T-helper 1 cell (primary cell): ENCODE data around the gene GABRP.
"Not testable (repeated sequence)": the region's sequence is repeated elsewhere in the genome, so short reads cannot be mapped to it uniquely, and the experiment has no call there.

Experiments
- DNase-seq, 5 donors: peaks; one replicate each; pipeline ENCODE4 v3.0.0-alpha.2; 2012 to 2020

The GABRP gene

DNA sequence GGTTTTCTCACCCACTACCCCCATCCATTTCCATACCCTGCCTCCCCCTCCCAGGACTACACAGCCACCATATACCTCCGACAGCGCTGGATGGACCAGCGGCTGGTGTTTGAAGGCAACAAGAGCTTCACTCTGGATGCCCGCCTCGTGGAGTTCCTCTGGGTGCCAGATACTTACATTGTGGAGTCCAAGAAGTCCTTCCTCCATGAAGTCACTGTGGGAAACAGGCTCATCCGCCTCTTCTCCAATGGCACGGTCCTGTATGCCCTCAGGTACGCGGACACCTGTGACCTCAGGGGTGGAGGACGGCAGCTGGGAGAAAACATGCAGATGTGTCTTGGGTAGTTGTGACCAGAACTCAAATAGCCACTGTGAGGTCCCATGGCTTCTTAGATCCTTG is 11.6 kb downstream of the GABRP start:
- DNase-seq: no peak

DNA sequence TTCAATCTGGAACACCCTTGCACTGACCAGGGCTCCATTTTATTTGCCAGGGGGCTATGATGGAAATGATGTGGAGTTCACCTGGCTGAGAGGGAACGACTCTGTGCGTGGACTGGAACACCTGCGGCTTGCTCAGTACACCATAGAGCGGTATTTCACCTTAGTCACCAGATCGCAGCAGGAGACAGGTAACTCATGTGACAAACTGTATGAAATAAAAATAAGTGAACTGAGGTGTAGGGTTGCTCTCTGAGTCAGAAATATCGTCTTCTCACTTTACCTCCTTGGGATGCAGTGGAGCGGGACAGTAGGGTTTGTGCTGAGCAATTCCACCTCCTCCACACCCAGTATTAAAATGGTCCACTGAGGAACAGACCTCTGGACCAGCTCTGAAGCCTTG is 22.1 kb downstream of the GABRP start:
- no peak for DNase-seq

DNA sequence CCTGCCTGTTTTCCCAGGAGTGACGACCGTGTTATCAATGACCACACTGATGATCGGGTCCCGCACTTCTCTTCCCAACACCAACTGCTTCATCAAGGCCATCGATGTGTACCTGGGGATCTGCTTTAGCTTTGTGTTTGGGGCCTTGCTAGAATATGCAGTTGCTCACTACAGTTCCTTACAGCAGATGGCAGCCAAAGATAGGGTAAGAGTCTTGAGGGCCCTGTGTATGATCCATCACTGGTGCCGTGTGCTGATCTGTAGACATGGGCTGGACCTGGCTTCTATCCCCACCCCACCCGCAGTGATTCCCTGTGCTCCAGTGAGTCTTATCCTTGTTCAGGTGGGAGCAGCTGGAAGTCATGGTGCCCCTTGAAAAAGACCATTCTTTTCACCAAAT is 26.0 kb downstream of the GABRP start:
- no peak for DNase-seq

DNA sequence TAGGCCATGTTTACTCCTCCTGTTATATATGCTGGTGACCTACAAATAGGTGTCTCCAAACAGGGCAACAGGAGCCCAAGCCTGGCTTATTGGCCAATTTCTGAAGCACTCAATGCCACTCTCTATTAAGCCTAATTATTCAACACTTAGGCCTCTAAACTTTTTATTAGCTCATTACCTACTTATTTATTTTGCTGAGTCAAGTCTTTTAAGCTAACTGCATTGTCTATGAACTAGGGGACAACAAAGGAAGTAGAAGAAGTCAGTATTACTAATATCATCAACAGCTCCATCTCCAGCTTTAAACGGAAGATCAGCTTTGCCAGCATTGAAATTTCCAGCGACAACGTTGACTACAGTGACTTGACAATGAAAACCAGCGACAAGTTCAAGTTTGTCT is 28.2 kb downstream of the GABRP start:
- no peak for DNase-seq

DNA sequence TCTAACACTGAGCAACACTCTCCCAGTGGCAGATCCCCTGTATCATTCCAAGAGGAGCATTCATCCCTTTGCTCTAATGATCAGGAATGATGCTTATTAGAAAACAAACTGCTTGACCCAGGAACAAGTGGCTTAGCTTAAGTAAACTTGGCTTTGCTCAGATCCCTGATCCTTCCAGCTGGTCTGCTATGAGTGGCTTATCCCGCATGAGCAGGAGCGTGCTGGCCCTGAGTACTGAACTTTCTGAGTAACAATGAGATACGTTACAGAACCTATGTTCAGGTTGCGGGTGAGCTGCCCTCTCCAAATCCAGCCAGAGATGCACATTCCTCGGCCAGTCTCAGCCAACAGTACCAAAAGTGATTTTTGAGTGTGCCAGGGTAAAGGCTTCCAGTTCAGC is 29.7 kb downstream of the GABRP start:
- no peak for DNase-seq

- no peak for DNase-seq
Observed at GRCh38 chr5:170817195-170817594, 33.7 kb downstream of the GABRP start.

DNA sequence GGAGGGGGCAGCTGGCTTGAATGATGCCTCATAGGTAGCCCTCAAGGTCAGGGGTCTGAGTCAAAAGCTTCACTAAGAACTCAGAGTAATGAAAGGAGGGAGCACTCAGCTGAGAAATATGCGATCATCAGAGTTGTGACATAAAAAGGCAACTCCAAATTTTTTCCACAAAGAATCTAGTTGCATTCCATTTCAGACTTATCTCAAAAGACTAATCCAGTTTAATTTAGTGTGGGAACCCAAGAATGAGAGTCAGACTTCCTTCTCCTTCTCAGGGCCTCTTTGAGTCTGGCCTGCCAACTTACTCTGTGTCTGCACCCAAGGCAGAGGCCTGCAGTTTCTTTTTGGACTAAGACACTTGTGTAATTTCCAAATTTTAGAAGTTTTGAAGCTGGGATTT is 34.7 kb downstream of the GABRP start:
- DNase-seq: no peak

GRCh38 chr5:170819824-170820223 is 36.3 kb downstream of the GABRP start:
- DNase-seq: no peak

DNA sequence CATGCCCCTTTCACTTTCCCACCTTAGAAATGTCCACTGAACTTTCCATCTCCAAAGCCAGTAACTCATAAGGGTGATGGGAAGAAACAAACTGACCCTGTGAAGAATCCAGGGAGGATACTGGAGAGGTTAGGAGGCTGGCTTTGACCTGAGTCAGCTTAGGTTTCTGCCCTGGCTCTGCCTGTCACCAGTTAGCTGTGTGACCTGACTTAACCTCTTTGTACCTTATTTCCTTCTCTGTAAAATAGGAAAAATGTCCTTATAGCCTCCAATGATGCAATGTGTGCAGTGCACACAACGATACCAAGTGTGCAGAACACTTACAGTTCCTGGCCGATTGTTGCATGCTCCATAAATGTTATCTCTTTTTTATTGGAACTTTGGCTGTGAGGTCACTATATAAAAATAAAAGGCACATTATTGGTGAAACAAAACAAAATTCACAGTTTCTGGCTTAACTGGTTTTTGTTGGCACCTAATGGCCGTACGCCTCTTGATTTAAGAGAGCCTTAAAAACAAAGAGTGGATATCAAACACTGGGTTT is 37.8 kb downstream of the GABRP start:
- no peak for DNase-seq

DNA sequence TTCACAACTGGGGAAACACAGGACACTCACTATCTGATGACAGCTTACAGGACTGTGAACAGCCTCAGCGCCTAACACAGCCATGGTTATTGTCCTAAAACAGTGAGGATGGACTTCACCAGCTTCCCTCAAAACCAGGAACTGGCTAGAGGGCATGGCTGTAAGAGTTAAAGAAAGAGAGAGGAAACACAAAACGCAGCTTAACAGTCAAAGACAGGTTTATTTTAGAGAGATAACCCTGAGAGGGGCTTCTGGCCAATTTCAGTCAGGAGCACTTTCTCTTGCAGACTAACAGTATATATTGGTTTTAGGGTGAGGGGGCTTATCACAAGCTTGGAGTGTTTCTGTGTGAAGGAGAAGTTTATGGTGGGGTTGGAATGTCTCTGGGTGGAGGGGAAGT is 42.6 kb downstream of the GABRP start:
- no peak for DNase-seq

GRCh38 chr5:170832241-170832640 is 48.7 kb downstream of the GABRP start:
- DNase-seq: no peak

- not testable (repeated sequence) for DNase-seq
Observed at GRCh38 chr5:170833981-170834380, 50.5 kb downstream of the GABRP start.

DNA sequence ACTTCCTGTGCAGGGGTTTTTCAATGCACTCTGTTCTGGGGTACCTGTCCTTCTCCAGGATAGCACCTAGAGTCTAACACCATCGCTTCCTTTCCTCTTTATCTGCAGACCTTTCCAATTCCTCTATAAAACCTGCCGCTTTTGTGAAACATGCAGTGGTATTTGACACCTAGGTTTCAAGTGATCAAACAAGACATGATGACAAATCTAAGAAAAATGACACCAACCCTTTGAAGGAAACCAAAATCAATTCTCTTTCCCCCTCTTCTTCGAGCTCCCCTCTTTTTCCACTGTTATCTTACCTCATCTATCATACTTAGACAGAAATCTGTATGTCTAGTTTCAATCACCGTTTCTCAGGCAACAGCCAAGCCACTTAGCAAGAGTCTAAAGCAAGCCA is 52.7 kb downstream of the GABRP start:
- DNase-seq: no peak

GRCh38 chr5:170843870-170844269 is 60.3 kb downstream of the GABRP start:
- no peak for DNase-seq

GRCh38 chr5:170844651-170845050 is 61.1 kb downstream of the GABRP start:
- DNase-seq: no peak

GRCh38 chr5:170846416-170846815 is 62.9 kb downstream of the GABRP start:
- no peak for DNase-seq

DNA sequence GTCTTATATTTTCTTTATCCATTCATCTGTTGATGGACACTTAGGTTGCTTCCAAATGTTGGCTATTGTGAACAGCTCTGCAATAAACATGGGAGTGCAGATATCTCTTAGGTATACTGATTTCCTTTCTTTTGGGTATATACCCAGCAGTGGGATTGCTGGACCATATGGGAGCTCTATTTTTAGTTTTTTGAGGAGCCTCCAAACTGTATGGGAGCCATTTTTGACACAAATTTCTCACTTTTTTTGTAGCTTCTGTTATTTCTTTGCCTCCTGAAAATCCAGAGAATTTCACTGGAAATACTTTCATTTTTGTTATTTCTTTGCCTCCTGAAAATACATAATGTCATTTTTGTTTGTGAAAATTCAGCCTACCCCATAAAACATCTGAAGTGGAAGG is 63.3 kb downstream of the GABRP start:
- DNase-seq: no peak

DNA sequence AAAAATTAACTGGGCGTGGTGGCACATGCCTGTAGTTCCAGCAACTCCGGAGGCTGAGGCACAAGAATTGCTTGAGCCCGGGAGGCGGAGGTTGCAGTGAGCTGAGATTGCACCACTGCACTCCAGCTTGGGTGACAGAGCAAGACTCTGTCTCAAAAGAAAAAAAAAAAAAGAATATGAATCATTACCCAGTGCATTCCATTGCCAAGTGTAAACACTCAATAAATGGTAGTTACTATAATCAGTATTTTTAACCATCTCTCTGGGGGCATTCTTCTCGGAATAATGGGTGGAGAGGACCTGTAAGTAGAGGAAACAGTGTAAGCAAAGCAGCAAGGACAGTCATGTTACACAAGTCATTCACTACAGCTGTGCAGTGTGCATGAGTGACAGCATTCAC is 64.5 kb downstream of the GABRP start:
- DNase-seq: no peak

DNA sequence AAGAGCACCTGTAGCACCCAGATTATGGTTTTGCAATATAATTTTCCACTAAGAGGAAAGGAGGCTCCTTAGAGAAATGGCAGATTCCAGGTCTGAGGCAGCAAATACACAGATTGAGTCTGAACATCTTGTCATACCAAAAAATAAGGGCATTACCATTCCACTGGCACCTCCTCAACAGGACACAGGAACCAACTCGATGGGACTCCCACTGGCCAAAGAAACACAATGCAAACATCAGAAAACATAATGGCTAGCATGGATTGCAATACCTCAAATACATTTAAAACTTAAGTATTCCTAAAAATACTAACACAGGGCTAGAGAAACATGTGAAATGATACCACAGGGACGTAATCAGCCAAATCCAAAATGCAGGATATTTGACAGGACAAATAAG is 65.8 kb downstream of the GABRP start:
- DNase-seq: no peak

DNA sequence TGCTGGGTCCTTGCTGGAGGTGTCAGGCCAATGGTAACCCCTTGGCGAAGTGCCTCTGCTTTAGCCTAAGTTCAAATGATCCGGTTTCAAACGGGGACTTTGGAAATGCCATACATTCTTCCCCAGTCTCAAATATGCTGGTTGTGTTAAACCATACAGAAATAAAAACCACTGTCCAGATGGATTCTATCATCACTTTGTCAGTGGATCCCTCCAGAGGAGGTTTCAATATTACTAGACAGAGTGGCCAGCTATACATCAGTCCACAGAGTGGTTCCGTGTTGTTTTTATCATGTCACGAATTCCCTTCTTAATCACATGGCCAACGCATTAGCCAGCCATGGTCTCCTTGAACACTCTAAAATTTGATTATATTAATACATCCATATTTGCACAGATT is 71.0 kb downstream of the GABRP start:
- DNase-seq: no peak

DNA sequence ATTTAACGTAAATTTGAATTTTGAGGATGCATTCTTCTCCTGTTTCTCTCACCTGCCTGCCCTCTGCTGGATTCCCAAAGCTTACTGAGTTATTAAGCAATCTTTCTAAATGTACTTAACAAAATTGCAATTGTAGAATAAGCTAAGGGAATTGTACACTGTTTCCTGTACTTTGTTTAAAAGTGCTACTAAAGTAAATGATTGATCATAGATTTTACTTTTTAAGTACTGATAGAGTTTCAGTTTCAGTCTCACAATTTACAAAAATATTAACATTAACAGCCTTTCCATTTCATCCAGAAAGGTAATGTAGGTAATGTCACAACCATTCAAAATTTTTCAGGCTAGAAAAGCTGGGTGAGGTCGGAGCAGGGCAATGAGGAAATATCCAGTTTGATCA is 73.5 kb downstream of the GABRP start:
- DNase-seq: no peak

- DNase-seq: no peak
Observed at GRCh38 chr5:170860415-170860814, 76.9 kb downstream of the GABRP start.

- DNase-seq: no peak
Observed at GRCh38 chr5:170860818-170861666, 77.5 kb downstream of the GABRP start.

DNA sequence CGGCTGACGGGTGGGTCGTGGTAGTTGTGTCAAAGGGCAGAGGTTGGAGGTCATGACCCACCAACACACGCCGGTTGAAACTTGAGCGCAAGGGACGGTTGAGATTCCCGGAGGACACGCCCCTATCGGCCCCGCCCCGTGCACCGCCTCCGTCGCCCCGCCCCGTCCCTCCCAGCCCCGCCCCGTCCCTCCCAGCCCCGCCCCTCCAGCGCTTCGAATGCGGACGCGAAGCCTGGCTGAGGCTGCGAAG is 78.1 kb downstream of the GABRP start:
- no peak for DNase-seq
